Suprapubic skin (tissue), 4 donors: Measurements from ENCODE around the gene OR5K4.

Experiments
- CTCF ChIP-seq, 2 donors: fragments of 200-600 bp in 1 of 2; fragments of 450-650 bp in 1 of 2; sonication (generic) in 1 of 2; IDR thresholded peaks; one replicate each; pipeline ENCODE4 v1.5.1; 2016 to 2019; ENCODE audit warnings: antibody characterized with exemption in 2 of 2, mild to moderate bottlenecking in 1 of 2, moderate library complexity in 1 of 2
- POLR2A ChIP-seq, 2 donors: fragments of 450-650 bp; IDR thresholded peaks; one replicate each; pipeline ENCODE4 v1.6.1; 2017; ENCODE audit warnings: antibody characterized with exemption in 2 of 2, mild to moderate bottlenecking in 2 of 2, moderate library complexity in 2 of 2
- POLR2AphosphoS5 ChIP-seq, 3 donors: sonication (generic); formaldehyde crosslinking; IDR thresholded peaks; one replicate each; pipeline ENCODE4 v1.6.1; 2017; ENCODE audit warnings: antibody characterized with exemption in 3 of 3

DNA sequence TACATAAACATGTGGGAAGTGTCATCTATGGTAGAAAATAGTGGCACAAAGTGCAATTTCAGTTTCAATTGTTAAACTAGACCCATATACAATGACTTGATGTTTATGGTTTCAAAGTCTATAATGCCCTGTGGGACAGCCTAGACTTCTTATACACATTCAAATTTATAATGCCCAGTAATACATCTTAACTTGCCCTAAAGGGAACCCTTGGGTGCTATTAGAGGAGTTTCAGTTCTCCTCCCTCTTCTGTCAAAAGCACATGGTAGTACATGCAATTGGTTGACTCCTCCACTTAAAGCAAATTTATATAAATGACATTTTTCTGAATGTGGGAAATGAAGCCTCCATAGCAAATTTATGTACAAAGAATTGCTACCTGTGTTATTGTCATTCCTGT is 30.2 kb upstream of the OR5K4 start:
- TF ChIP-seq CTCF (IDR thresholded peaks at IDR 0.05) = no peak
- no peak for TF ChIP-seq POLR2A (IDR thresholded peaks at IDR 0.05)
- TF ChIP-seq POLR2AphosphoS5 (IDR thresholded peaks at IDR 0.05) = no peak
